ENCODE measurements around the gene ABCC2.

ABCC2 gene

GRCh38 chr10:99775850-99776249 is 6.6 kb upstream of the ABCC2 start:
- no peak for DNase-seq

GRCh38 chr10:99777918-99778714 is 4.3 kb upstream of the ABCC2 start:
- peak in 1 of 3 experiments; percentile 0 for DNase-seq

GRCh38 chr10:99779335-99779734 is 3.1 kb upstream of the ABCC2 start:
- no peak for DNase-seq

- DNase-seq: no peak
These were observed 558 bp upstream of the ABCC2 start for GRCh38 chr10:99781734-99782429.

GRCh38 chr10:99784016-99784726 is 1.7 kb downstream of the ABCC2 start:
- no peak for DNase-seq

- no peak for DNase-seq
These were observed 2.4 kb downstream of the ABCC2 start for GRCh38 chr10:99784727-99785441.

GRCh38 chr10:99785646-99786045 is 3.2 kb downstream of the ABCC2 start:
- no peak for DNase-seq

- DNase-seq: no peak
These were observed 4.9 kb downstream of the ABCC2 start for GRCh38 chr10:99787311-99787710.

- no peak for DNase-seq
These were observed 5.5 kb downstream of the ABCC2 start for GRCh38 chr10:99787782-99788445.

- no peak for DNase-seq
These were observed 6.3 kb downstream of the ABCC2 start for GRCh38 chr10:99788598-99789256.

GRCh38 chr10:99791831-99792230 is 9.4 kb downstream of the ABCC2 start:
- DNase-seq: no peak

GRCh38 chr10:99793819-99794218 is 11.4 kb downstream of the ABCC2 start:
- DNase-seq: no peak

GRCh38 chr10:99796928-99797327 is 14.5 kb downstream of the ABCC2 start:
- DNase-seq: no peak

- DNase-seq: no peak
These were observed 15.6 kb downstream of the ABCC2 start for GRCh38 chr10:99798031-99798430.

GRCh38 chr10:99798920-99799319 is 16.5 kb downstream of the ABCC2 start:
- no peak for DNase-seq

- no peak for DNase-seq
These were observed 17.2 kb downstream of the ABCC2 start for GRCh38 chr10:99799613-99800012.

GRCh38 chr10:99804471-99804870 is 22.0 kb downstream of the ABCC2 start:
- no peak for DNase-seq

GRCh38 chr10:99805190-99805589 is 22.8 kb downstream of the ABCC2 start:
- no peak for DNase-seq

- no peak for DNase-seq
These were observed 23.7 kb downstream of the ABCC2 start for GRCh38 chr10:99806091-99806490.

GRCh38 chr10:99807786-99808185 is 25.3 kb downstream of the ABCC2 start:
- DNase-seq: no peak

- DNase-seq: no peak
These were observed 25.8 kb downstream of the ABCC2 start for GRCh38 chr10:99808270-99808669.

- no peak for DNase-seq
These were observed 27.0 kb downstream of the ABCC2 start for GRCh38 chr10:99809481-99809880.
